Activated T-helper 2 cell treated with anti-CD3 and anti-CD28 coated beads, Interferon-gamma antibody, Interleukin-2, Interleukin-4, amounts not matched to agents 10 μg/mL and 5 μg/mL and 100 μg/mL, durations not matched to agents 14 hours and 24 hours and 36 hours (primary cell): ENCODE results near the gene IRF2BP2. TPM values are rescaled to one million over a fixed set of nuclear protein-coding genes. Genes with fewer than 3 reads are reported as not detected.
"Not testable (repeated sequence)": the region's sequence is repeated elsewhere in the genome, so short reads cannot be mapped to it uniquely, and the experiment has no call there.

Source experiments
- DNase-seq: peaks from one replicate; pipeline ENCODE4 v3.0.0; 2021; ENCODE audit warnings: low spot score
- H3K27ac Mint-ChIP-seq: one replicate; pipeline ENCODE4 v1.8.0; 2021; ENCODE audit warnings: mixed read lengths
- H3K27me3 Mint-ChIP-seq: one replicate; pipeline ENCODE4 v1.8.0; 2021; ENCODE audit warnings: low read depth, mixed read lengths
- H3K36me3 Mint-ChIP-seq: one replicate; pipeline ENCODE4 v1.8.0; 2021; ENCODE audit warnings: low read depth, mixed read lengths
- H3K4me1 Mint-ChIP-seq: one replicate; pipeline ENCODE4 v1.8.0; 2021; ENCODE audit warnings: low read depth, mixed read lengths
- H3K4me3 Mint-ChIP-seq: one replicate; pipeline ENCODE4 v1.8.0; 2021; ENCODE audit warnings: low read depth, mild to moderate bottlenecking, moderate library complexity, mixed read lengths
- H3K9me3 Mint-ChIP-seq: one replicate; pipeline ENCODE4 v1.8.0; 2021; ENCODE audit warnings: mixed read lengths
- intact Hi-C: fragments of 100-400 bp; cut with micrococcal nuclease; formaldehyde crosslinking; loops from one replicate; pipeline ENCODE4 v1.15.1; 2023
- total RNA-seq: library from RNA; stranded (reverse); gene quantifications from 2 replicates; pipeline ENCODE4 v1.2.3, GENCODE V29; 2022

IRF2BP2 gene
- total RNA-seq, 1 donor from 2014 or later, result 292 TPM

DNA sequence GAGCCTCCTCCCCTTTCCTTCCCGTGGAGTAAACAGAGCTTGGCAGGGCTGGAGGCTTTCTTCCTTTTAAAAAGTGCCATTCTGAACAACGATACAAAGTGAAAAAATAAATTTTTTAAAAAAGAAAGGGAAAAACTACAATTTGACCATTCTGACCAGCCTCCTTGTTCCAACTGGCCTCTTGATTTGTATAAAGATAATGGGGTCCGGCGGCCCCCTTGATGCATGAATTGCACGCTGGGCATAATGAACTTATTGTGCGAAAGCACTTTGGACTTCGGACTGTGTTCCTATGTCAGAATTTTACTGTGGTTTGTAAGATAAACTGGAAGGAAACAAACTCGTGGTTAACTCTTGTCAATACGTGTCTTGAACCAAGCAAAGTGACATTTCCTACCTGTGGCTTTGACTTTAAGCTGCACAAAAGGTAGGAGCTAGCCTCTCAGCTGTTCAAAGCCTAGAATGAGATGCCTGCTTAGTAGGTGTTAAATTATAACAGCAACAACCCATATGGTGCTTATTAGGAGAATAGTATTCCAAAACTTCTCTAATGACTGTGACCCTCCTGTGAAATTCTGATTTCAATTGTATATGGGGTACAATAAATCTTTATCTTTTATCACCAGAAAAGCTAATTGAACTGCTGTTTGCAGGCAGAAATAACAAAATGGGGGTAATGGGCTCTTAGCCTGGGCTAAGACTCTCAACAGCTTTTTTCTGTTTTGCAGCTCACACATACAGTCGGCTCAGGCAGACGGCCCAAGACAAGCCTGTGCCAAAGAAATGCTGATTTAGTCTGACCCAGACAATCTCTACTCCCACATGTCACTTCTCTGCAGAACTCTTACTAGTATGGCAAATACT is 9.3 kb downstream of the IRF2BP2 start:
- DNase-seq, result peak; percentile 37
- Mint-ChIP-seq H3K9me3 (peaks cover 10% of the 10 kb centered on the region), H3K36me3 (peaks cover 66% of the 10 kb centered on the region), H3K27ac (peak overlapping the region; percentile 88), H3K4me1 (peaks cover 55% of the 10 kb centered on the region), H3K4me3 (peak overlapping the region; percentile 66), H3K27me3 (no peaks in the 10 kb centered on the region)
- intact Hi-C loops, result loop anchor here (1.0 to 10.0 kb wide), 9 partner anchors 10 to 1257 kb away; partner anchors contain the start of genes ARID4B, COA6, GGPS1 and IRF2BP2

DNA sequence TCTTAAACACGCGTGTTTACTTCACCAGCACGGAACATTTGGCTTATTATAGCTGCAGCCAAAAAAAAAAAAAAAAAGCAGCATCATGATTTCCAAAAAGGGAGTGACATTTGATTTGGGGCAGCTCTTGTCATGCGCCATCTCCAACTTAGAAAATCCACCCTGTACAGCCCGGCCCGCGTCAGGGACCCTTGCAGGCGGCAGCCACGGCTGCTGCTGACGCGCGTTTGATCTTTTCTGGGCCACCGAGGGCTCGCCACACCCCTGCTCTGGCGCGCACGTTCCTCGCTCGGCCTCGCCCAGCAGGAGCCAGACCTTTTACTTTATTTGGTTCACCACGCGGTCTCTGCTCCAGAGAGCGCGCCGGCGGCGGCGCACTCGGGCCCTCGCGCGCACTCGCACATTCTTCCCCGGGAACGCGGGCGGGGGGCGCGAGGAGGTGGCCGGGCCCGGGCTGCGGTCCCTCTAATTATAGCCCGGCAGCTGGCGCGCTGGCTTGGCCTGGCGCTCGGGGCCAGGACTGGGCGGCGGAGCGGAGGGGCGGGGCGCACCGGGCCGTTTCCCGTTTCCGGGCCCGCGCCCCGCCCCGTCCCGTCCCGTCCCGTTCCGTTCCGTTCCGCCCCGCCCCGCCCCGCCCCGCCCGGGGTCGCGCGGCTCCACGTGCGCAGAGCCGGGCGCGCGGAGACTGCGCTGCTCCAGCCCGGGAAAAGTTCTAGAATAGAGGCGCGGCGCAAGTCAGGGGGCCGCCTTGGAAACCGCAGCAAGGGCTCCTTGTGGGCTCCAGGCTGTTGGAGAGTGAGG is 10.2 kb downstream of the IRF2BP2 start:
- peak overlapping the region; percentile 92 for H3K27ac Mint-ChIP-seq
- H3K4me1 Mint-ChIP-seq, result peaks cover 53% of the 10 kb centered on the region
- H3K4me3 Mint-ChIP-seq, result peak overlapping the region; percentile 82
- DNase-seq, result peak; percentile 70
- intact Hi-C loops, result loop anchor here (1.0 to 10.0 kb wide), 9 partner anchors 99 to 1257 kb away; partner anchors contain the start of genes ARID4B, COA6 and GGPS1
- peaks cover 10% of the 10 kb centered on the region for H3K9me3 Mint-ChIP-seq
- H3K36me3 Mint-ChIP-seq, result peaks cover 60% of the 10 kb centered on the region
- no peaks in the 10 kb centered on the region for H3K27me3 Mint-ChIP-seq

DNA sequence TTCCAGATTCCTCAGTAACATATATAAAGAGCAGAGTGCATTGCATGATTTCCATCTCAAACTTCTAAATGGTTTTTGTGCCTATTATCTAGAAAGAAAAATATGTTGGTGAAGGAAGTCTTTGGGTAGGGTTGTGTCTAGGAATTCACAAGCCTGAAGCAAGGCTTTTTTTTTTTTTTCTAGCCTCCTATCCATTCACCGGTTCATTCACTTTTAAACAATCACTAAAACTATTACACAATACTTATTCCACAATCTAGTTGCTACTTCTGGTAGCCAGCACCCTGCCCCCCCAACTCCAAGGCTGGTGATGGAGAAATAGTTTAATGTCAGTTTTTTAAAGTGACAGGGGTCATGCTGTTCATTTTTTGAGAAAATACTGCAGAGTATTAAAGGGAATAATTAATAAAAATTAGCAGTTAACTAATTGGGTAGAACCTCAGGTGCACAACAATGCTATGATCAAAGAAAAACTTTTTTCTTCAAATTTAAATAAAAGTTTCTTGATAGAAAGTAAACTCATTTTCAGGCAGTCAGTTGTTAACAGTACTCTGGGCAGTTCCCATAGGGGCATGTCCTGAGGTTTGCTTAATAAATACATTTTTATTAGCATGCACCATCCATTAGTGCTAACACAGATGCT is 10.9 kb downstream of the IRF2BP2 start:
- peaks cover 10% of the 10 kb centered on the region for H3K9me3 Mint-ChIP-seq
- H3K36me3 Mint-ChIP-seq, result peaks cover 52% of the 10 kb centered on the region
- peak overlapping the region; percentile 92 for H3K27ac Mint-ChIP-seq

GRCh38 chr1:234597894-234598293 is 12.1 kb downstream of the IRF2BP2 start:
- Mint-ChIP-seq H3K9me3 (peaks cover 10% of the 10 kb centered on the region), H3K4me1 (peaks cover 50% of the 10 kb centered on the region), H3K27me3 (no peaks in the 10 kb centered on the region), H3K36me3 (peaks cover 40% of the 10 kb centered on the region), H3K4me3 (no peak overlapping the region), H3K27ac (no peak overlapping the region)
- intact Hi-C loops, result no loop called here
- DNase-seq, result peak; percentile 38

More for the DNA sequence above, 10.9 kb downstream of the IRF2BP2 start:
- H3K4me3 Mint-ChIP-seq, result peak overlapping the region; percentile 82
- intact Hi-C loops, result loop anchor here (1.0 kb wide), 1 partner anchor 98 kb away; no protein-coding TSS in a partner anchor
- no peaks in the 10 kb centered on the region for H3K27me3 Mint-ChIP-seq
- DNase-seq, result no peak
- peaks cover 54% of the 10 kb centered on the region for H3K4me1 Mint-ChIP-seq

- H3K4me1 Mint-ChIP-seq, result peaks cover 31% of the 10 kb centered on the region
- H3K27me3 Mint-ChIP-seq, result no peaks in the 10 kb centered on the region
- peaks cover 24% of the 10 kb centered on the region for H3K36me3 Mint-ChIP-seq
- peaks cover 10% of the 10 kb centered on the region for H3K9me3 Mint-ChIP-seq
- DNase-seq, result no peak
- H3K27ac Mint-ChIP-seq, result no peak overlapping the region
- intact Hi-C loops, result no loop called here
- no peak overlapping the region for H3K4me3 Mint-ChIP-seq
Observed at GRCh38 chr1:234595899-234596298, 14.1 kb downstream of the IRF2BP2 start.

- DNase-seq, H3K27me3 Mint-ChIP-seq, intact Hi-C loops, H3K4me3 Mint-ChIP-seq, H3K27ac Mint-ChIP-seq: not testable (repeated sequence)
- peaks cover 10% of the 10 kb centered on the region for H3K9me3 Mint-ChIP-seq
- H3K4me1 Mint-ChIP-seq, result peaks cover 24% of the 10 kb centered on the region
- H3K36me3 Mint-ChIP-seq, result peaks cover 22% of the 10 kb centered on the region
Observed at GRCh38 chr1:234594575-234594974, 15.4 kb downstream of the IRF2BP2 start.

GRCh38 chr1:234593771-234594504 is 16.0 kb downstream of the IRF2BP2 start:
- intact Hi-C loops, result no loop called here
- H3K4me3 Mint-ChIP-seq, result no peak overlapping the region
- no peak for DNase-seq
- H3K27me3 Mint-ChIP-seq, result no peaks in the 10 kb centered on the region
- H3K4me1 Mint-ChIP-seq, result peaks cover 21% of the 10 kb centered on the region
- peaks cover 20% of the 10 kb centered on the region for H3K36me3 Mint-ChIP-seq
- H3K9me3 Mint-ChIP-seq, result peaks cover 10% of the 10 kb centered on the region
- no peak overlapping the region for H3K27ac Mint-ChIP-seq

- Mint-ChIP-seq H3K9me3 (peaks cover 10% of the 10 kb centered on the region), H3K4me1 (peaks cover 16% of the 10 kb centered on the region), H3K36me3 (peaks cover 20% of the 10 kb centered on the region), H3K4me3 (no peak overlapping the region), H3K27me3 (no peaks in the 10 kb centered on the region), H3K27ac (no peak overlapping the region)
- no peak for DNase-seq
- intact Hi-C loops, result no loop called here
Observed at GRCh38 chr1:234593109-234593508, 16.9 kb downstream of the IRF2BP2 start.

- H3K36me3 Mint-ChIP-seq, result peaks cover 15% of the 10 kb centered on the region
- peaks cover 10% of the 10 kb centered on the region for H3K4me1 Mint-ChIP-seq
- H3K9me3 Mint-ChIP-seq, result peaks cover 10% of the 10 kb centered on the region
- intact Hi-C loops, result no loop called here
- no peak overlapping the region for H3K27ac Mint-ChIP-seq
- H3K4me3 Mint-ChIP-seq, result no peak overlapping the region
- DNase-seq, result no peak
- peaks cover 1% of the 10 kb centered on the region for H3K27me3 Mint-ChIP-seq
Observed at GRCh38 chr1:234592240-234592639, 17.7 kb downstream of the IRF2BP2 start.

- Mint-ChIP-seq H3K4me3 (no peak overlapping the region), H3K36me3 (peaks cover 7% of the 10 kb centered on the region), H3K27ac (no peak overlapping the region), H3K9me3 (peaks cover 5% of the 10 kb centered on the region), H3K4me1 (peaks cover 8% of the 10 kb centered on the region), H3K27me3 (peaks cover 1% of the 10 kb centered on the region)
- DNase-seq, result no peak
- intact Hi-C loops, result no loop called here
Observed at GRCh38 chr1:234591131-234591530, 18.8 kb downstream of the IRF2BP2 start.

DNA sequence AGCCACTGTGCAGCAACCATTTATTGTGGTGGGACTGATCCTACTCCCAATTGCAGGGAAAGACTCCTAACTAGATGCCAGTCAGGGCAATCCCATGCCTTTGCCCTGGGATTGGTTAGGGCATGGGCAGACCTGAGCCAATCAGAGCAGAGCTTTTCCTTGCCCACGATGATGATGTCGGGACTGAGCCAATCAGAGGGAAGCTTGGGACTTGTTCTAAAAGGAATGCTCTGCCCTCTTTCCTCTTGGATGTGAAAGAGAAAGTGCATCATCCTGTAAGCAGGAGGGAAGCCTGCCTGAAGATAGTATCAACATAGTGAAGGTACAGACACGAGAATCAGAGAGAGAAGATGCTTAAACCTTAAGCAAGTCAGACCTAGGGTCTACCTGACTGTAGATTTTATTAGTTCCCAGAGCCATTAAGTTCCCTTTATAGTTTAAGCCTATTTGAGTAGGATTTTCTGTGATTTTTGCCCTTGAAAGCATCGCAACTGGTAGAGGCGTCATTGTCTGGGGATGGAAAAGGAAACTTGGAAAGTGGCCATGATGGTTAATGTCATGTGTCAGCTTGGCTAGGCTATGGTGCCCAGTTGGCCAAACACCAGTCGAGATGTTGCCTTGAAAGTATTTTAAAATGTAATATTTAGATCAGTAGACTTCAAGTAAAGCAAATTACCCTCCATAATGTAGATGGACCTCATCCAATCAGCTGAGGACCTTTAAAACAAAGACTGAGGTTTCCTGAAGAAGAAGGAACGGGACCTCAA is 19.9 kb downstream of the IRF2BP2 start:
- Mint-ChIP-seq H3K36me3 (no peaks in the 10 kb centered on the region), H3K27me3 (peaks cover 1% of the 10 kb centered on the region), H3K9me3 (no peaks in the 10 kb centered on the region), H3K4me1 (peaks cover 10% of the 10 kb centered on the region), H3K4me3 (no peak overlapping the region), H3K27ac (no peak overlapping the region)
- DNase-seq, result no peak
- intact Hi-C loops, result no loop called here
